Fibroblast of the aortic adventitia (primary cell): ENCODE measurements around the gene PYGM. TPM values are rescaled to one million over a fixed set of nuclear protein-coding genes. Genes with fewer than 3 reads are reported as not detected.

Experiments
- DNase-seq: peaks from one replicate; pipeline ENCODE4 v3.0.0-alpha.2; 2010; ENCODE audit warnings: low read depth
- H3K4me3 ChIP-seq: 2 replicates; pipeline ENCODE4 v1.5.1; 2011; ENCODE audit warnings: low read depth, mild to moderate bottlenecking, control low read depth, low read length, moderate library complexity
- total RNA-seq: library from RNA; depleted of rRNA; stranded (reverse); fragments of >200 nt; gene quantifications from 2 replicates; pipeline ENCODE4 v1.2.3, GENCODE V29; 2012; ENCODE audit warnings: low replicate concordance
- TF ChIP-seq, protein P1 (sequence below): IDR thresholded peaks from 2 replicates; pipeline ENCODE4 v1.5.1; 2011; ENCODE audit warnings: mild to moderate bottlenecking, low read length, control low read depth, inconsistent platforms; ENCODE audit not compliant: insufficient read depth

The PYGM gene
- total RNA-seq, 1 donor = 0.63 TPM

DNA sequence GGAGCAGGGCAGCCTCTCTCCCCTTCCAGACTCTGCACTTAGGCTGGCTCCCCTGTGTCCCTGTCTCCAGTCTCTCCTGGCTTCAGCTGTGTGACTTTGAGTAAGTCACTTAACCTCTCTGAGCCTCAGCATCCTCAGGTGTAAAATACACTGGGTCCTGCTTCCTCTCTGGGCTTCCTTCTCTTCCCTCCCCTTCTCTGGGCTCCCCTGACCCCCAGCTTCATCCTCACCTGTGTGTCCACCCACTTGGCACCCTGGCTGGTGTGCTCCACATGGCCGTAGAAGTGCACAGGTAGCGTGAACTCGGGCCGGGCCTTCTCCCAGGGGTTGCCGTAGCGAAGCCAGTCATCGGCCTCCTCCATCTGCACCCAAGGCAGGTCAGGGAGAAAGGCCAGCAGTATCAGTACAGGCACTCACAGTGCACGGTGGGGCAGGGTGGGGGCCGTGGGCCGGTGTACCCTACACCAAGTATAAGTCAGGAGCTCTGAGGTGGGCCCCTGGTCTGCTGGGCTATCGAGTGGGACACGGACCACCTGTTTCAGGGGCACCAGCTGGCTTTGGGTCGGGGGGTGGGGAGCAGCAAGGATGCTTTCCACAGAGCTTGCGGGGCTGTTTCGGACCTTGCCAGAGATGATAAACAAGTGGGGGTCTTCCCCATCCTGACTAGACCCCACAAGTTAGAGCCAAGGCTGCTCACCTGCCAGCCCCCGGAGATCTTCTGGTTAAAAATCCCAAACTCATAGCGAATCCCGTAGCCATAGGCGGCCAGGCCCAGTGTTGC is 2.0 kb downstream of the PYGM start:
- no peak overlapping the region for H3K4me3 ChIP-seq
- no peak for DNase-seq
- TF ChIP-seq, protein P1, sequence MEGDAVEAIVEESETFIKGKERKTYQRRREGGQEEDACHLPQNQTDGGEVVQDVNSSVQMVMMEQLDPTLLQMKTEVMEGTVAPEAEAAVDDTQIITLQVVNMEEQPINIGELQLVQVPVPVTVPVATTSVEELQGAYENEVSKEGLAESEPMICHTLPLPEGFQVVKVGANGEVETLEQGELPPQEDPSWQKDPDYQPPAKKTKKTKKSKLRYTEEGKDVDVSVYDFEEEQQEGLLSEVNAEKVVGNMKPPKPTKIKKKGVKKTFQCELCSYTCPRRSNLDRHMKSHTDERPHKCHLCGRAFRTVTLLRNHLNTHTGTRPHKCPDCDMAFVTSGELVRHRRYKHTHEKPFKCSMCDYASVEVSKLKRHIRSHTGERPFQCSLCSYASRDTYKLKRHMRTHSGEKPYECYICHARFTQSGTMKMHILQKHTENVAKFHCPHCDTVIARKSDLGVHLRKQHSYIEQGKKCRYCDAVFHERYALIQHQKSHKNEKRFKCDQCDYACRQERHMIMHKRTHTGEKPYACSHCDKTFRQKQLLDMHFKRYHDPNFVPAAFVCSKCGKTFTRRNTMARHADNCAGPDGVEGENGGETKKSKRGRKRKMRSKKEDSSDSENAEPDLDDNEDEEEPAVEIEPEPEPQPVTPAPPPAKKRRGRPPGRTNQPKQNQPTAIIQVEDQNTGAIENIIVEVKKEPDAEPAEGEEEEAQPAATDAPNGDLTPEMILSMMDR = no peak

DNA sequence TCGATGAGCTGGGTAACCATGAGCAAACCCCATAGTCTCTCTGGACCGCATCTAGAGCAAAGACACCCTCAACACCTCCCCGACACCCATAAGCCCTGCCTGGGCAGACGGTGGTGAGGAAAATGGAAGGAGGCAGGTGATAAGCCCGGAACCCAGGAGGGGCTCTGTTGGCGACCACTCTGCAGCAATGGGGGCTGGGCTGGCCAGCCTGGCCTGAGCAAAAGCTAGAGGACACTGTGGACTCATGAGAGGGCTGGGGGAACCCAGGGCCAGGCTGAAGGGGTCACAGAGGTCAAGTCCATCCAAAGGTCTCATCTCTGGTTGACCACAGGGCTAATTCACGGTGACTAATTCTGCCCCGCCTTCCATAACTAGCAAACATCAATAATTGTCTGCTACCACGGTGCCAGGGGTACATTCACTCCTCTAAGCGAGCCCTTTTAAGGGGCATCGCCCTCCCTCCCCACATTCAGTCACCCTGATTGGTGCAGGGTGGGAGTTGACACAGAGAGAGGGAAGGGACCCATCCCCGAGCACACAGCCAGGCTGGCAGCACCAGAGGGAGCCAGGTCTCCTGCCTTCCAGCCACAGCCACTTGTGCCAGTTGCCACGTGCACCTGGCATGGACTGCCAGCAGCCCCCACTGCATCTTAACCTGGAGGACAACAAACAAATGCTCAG is 4.0 kb downstream of the PYGM start:
- TF ChIP-seq, protein P1 = no peak
- DNase-seq = no peak
- H3K4me3 ChIP-seq = no peak overlapping the region

DNA sequence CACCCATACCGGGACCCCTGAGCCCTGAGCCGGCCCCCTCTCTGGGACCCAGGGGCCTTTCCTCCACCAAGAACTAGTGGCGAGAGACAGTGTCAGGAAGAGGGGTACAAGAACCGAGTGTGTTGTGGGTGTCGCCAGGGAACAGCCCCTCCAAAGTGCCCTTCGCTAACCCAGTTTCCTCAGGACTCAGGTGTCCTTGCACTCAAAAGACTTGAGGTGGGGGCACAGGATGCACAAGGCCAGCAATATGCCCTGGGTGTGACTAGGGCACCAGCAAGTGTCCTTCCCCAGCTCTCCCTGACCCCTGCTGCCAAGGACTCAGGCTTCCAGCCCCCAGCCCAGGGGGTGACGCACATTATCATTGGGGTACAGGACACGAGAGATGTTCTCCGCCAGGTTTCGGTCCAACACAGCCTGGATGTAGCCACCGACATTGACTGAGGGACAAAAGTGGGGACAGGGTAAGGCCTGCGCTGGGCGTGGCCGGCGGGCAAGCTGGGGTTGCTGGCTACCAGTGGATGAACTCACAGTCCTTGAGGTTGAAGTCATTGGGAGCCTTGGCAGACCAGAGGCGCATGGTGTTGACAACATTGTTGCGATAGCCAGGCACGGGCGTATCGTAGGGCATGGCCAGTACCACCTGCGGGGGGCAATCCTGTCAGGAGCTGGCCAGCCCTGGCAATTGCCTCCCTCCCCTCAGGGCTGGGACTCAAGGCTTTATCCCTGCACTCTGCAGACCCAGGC is 4.7 kb downstream of the PYGM start:
- no peak for DNase-seq
- TF ChIP-seq, protein P1 = no peak
- no peak overlapping the region for H3K4me3 ChIP-seq

DNA sequence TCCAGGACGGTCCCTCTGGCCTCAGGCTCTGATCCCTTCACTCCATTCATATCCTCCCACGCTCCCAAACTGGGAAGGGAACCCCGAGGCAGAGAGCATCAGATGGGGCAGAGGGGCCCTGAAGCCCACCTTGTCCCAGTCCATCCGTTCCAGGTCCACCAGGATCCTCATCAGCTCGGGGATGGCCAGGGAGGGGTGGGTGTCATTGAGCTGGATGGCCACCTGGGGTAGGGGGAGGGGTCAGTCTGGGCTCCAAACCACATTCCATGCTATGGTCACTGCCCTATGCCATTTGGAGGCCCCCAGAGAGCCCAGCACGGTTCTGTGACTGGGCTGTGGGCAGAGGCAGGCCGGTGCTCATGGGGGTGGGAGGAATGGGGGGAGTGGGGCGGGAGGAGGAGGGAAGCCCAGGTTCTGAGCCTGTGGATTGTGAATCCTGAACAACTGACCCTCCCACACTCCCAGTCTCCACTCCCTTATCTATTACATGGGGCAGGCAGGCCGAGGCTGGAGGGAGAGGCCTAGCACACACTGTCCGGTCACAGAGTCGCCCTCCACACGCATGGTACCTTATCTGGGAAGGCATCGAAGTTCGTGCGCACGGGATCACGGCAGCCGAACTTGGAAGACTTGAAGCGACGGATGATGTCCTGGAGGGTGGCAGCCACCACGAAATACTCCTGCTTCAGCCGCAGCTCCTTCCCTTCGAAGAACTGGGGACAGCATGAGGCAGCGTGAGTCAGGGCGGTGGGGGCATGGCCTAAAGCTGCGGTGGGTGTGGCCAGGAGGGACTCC is 5.5 kb downstream of the PYGM start:
- no peak overlapping the region for H3K4me3 ChIP-seq
- DNase-seq = no peak
- TF ChIP-seq, protein P1 = no peak

DNA sequence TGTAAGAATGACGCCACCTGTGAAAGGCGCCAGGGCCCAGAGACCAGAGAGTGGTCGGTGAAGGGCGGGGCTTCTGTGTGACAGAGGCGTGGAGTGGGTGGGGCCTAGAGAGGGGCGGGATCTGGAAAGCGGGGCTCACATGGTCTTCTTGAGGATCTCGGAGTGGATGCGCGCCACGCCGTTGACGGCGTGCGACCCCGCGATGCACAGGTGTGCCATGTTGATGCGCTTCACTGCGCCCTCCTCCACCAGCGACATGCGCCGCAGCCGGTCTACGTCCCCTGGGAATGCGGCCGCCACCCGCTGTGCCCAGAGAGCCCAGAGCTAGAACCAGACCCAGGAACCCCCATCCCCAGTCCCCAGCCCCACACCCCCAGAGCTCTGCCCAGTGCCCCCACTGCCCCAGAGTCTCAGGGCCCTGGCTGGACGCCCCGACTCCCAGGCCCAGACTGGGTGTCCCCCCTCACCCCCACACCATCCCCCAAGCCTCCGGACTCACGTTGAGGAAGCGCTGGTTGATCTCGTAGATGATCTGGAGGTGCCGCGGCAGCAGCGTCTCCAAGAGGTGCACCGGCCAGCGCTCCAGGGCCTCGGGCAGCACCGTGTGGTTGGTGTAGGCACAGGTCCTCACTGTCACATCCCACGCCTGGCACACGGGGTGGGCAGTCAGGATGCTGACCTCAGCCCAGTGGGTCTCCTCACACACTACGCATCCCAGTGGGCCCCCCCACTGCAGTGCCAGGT is 6.2 kb downstream of the PYGM start:
- TF ChIP-seq, protein P1 = no peak
- no peak overlapping the region for H3K4me3 ChIP-seq
- no peak for DNase-seq

DNA sequence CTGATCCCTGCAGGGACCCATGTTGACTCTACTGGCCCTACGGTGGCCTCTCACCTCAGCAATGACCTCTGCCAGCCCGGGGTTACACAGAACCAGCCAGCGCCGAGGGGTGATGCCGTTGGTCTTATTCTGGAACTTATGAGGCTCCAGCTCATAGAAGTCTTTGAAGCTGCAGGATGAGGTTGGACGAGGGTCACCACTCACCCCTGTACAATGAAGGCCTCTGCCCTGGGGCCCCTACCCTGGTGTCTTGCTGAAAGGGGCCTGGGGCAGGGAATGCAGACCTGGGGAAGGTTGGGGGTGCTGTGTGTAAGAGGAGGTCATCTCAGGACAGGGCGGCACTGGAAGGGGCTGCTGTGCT is 6.8 kb downstream of the PYGM start:
- TF ChIP-seq, protein P1 = no peak
- H3K4me3 ChIP-seq = no peak overlapping the region
- no peak for DNase-seq
